Kidney epithelial cell (primary cell): ENCODE measurements around the gene MS4A15. TPM values are rescaled to one million over a fixed set of nuclear protein-coding genes. Genes with fewer than 3 reads are reported as not detected.

ENCODE experiments used
- DNase-seq: peaks from one replicate; pipeline ENCODE4 v3.0.0-alpha.2; 2010; ENCODE audit warnings: low read depth
- H3K27me3 ChIP-seq: 2 replicates; pipeline ENCODE4 v1.6.0; 2011; ENCODE audit warnings: low read length; ENCODE audit not compliant: control insufficient read depth, insufficient read depth
- H3K36me3 ChIP-seq: 2 replicates; pipeline ENCODE4 v1.5.1; 2011; ENCODE audit warnings: low read length; ENCODE audit not compliant: control insufficient read depth, insufficient read depth
- H3K4me3 ChIP-seq: 2 replicates; pipeline ENCODE4 v1.5.1; 2011; ENCODE audit warnings: low read depth, mild to moderate bottlenecking, control low read depth, low read length
- total RNA-seq: library from RNA; depleted of rRNA; stranded (reverse); fragments of >200 nt; gene quantifications from 2 replicates; pipeline ENCODE4 v1.2.3, GENCODE V29; 2015
- TF ChIP-seq, protein P1 (sequence below): IDR thresholded peaks from 2 replicates; pipeline ENCODE4 v1.5.1; 2011; ENCODE audit warnings: mild to moderate bottlenecking, moderate library complexity, low read length, control low read depth, inconsistent platforms; ENCODE audit not compliant: insufficient read depth, poor library complexity, severe bottlenecking

MS4A15 gene
- total RNA-seq, 1 donor from 2014 or later, result not detected

DNA sequence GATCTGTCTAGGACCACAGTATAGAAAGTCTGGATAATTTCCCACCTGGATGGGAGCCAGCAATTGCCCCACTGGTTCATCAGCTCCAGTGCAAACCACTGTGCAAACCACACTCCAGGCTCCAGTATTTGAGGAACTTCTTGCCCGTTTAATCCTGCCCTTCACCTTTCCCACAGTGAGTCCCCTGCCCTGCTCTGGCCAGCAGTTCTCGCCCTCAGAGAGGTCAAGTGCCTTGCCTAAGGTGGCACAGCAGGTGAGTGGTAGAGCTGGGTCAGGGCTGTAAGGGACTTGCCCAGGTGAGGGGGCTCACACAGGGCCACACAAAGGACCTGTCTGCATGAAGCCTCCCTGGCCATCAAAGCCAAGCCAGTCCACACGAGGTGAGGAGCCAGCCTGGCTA lies 52.6 kb downstream of the MS4A15 start:
- TF ChIP-seq, protein P1, sequence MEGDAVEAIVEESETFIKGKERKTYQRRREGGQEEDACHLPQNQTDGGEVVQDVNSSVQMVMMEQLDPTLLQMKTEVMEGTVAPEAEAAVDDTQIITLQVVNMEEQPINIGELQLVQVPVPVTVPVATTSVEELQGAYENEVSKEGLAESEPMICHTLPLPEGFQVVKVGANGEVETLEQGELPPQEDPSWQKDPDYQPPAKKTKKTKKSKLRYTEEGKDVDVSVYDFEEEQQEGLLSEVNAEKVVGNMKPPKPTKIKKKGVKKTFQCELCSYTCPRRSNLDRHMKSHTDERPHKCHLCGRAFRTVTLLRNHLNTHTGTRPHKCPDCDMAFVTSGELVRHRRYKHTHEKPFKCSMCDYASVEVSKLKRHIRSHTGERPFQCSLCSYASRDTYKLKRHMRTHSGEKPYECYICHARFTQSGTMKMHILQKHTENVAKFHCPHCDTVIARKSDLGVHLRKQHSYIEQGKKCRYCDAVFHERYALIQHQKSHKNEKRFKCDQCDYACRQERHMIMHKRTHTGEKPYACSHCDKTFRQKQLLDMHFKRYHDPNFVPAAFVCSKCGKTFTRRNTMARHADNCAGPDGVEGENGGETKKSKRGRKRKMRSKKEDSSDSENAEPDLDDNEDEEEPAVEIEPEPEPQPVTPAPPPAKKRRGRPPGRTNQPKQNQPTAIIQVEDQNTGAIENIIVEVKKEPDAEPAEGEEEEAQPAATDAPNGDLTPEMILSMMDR, result no peak
- no peaks in the 10 kb centered on the region for H3K27me3 ChIP-seq
- no peaks in the 10 kb centered on the region for H3K36me3 ChIP-seq
- no peak overlapping the region for H3K4me3 ChIP-seq
- no peak for DNase-seq

DNA sequence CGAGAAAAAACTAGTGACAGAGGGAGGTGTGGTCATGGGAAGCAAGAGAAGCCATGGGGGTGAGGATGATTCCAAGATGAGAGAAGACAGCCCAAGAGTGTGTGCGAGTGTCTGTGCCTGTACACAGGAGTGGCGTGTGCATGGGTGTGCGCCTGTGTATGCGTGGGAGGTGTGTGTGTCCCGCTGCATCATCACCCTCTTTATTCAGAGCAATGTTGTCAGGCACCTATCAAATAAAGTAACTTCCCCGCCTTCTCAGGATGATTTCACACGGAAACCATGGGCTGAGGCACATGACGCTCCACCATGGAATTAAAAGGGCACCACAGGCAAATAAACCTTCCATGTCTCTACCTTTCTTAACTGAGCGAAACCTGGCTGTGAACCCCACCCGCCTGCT lies 53.0 kb downstream of the MS4A15 start:
- H3K27me3 ChIP-seq, result no peaks in the 10 kb centered on the region
- H3K4me3 ChIP-seq, result no peak overlapping the region
- no peaks in the 10 kb centered on the region for H3K36me3 ChIP-seq
- DNase-seq, result no peak
- TF ChIP-seq, protein P1, result no peak

DNA sequence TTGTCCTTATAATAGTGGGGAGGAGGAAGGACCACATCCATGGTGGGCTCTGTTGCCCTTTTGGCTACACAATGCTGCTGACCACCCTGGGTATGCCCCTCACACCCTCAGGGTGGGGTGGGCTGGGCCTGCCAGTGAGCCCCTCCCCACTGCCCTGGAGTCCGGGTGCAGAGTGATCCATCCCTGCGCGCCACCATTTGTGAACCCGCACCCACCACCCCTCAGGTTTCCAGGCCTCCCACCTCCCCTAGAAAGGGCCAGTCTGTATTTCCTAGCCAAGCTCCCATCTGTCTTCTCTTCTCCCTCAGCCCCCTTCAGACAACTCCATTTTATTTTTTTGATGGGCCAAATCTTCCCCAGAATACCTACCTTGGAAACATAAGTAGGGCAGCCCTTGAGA lies 53.5 kb downstream of the MS4A15 start:
- H3K27me3 ChIP-seq, result no peaks in the 10 kb centered on the region
- TF ChIP-seq, protein P1, result no peak
- no peak overlapping the region for H3K4me3 ChIP-seq
- no peak for DNase-seq
- H3K36me3 ChIP-seq, result no peaks in the 10 kb centered on the region

DNA sequence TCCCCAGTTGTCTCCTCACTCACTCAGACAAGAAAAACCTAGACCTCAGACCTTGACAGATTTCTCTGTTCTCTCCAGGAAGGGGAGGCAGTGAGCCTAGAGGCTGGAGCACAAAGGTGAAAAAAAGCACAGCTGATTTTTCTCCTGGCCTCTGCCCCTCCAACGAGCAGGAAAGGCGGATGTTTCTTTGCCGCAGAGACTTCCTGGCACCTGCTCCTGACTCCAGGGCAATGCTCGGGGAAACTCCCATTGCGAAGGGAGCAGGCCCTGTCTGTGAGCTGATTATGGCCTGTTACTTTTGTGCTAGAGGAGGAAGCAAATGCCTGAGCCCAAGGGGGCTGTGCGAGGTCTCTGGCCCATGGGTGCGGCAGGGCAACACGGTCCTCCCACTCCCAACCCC lies 53.9 kb downstream of the MS4A15 start:
- Histone ChIP-seq H3K4me3 (no peak overlapping the region), H3K27me3 (no peaks in the 10 kb centered on the region), H3K36me3 (no peaks in the 10 kb centered on the region)
- TF ChIP-seq, protein P1, result no peak
- DNase-seq, result no peak

DNA sequence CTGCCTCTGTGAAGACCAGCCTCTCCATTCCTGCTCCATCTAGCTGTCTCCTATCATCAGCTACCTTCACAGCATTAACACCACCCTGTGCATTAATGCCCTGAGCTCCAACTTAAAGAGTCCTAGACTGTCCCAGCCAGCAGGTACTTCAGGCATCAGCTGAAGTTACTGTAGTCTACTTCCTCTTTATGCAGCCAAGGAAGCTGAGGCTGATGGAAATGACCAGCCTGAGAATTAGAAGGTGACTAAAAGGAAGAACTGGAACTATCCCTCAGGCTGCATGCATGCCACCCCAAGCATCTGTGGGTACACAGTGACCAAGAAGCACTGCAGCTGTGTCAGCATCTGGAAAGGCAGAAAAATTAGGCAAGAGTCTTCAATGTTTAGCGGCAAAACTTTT lies 56.7 kb downstream of the MS4A15 start:
- Histone ChIP-seq H3K4me3 (no peak overlapping the region), H3K36me3 (no peaks in the 10 kb centered on the region), H3K27me3 (no peaks in the 10 kb centered on the region)
- TF ChIP-seq, protein P1, result no peak
- no peak for DNase-seq

DNA sequence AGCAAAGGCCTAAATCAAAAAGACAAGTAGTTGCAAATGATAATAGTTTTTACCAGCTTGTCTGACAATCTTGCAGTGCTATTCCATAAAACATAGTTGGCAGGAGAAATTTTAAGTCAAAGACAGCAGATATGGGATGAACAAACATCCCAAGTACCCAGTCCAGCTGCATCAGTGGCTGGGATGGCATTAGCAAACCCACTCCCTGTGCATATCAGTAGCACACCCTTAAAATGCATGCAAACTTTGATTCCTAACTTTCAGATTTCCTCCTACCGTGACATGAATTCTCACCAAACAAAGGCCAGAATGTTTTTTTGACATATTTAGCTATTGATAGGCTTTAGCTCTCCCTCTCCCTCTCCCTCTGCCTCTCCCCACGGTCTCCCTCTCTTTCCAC lies 57.4 kb downstream of the MS4A15 start:
- no peaks in the 10 kb centered on the region for H3K27me3 ChIP-seq
- DNase-seq, result no peak
- TF ChIP-seq, protein P1, result no peak
- H3K4me3 ChIP-seq, result no peak overlapping the region
- no peaks in the 10 kb centered on the region for H3K36me3 ChIP-seq
